Measurements from ENCODE around the gene PLIN1.

The PLIN1 gene

GRCh38 chr15:89671687-89672086, 7.5 kb downstream of the PLIN1 start:
- DNase-seq, result no peak

GRCh38 chr15:89670971-89671560, 8.1 kb downstream of the PLIN1 start:
- no peak for DNase-seq

DNA sequence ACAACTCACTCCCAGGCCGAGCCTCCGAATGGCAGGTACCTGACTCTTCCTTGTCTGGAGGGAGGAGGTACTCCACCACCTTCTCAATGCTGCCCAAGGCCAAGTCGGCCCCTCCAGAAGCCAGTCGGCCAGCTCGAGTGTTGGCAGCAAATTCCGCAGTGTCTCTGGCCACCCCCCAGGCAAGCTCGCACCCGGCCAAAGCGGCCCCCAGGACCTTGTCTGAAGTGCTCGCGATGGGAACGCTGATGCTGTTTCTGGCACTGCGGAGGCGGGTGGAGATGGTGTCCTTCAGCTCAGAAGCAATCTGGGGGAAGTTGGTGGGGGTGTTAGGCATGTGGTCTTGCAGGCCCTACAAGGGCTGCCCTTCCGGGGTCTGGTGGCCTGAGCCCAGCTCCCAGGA, 9.2 kb downstream of the PLIN1 start:
- no peak for DNase-seq

DNA sequence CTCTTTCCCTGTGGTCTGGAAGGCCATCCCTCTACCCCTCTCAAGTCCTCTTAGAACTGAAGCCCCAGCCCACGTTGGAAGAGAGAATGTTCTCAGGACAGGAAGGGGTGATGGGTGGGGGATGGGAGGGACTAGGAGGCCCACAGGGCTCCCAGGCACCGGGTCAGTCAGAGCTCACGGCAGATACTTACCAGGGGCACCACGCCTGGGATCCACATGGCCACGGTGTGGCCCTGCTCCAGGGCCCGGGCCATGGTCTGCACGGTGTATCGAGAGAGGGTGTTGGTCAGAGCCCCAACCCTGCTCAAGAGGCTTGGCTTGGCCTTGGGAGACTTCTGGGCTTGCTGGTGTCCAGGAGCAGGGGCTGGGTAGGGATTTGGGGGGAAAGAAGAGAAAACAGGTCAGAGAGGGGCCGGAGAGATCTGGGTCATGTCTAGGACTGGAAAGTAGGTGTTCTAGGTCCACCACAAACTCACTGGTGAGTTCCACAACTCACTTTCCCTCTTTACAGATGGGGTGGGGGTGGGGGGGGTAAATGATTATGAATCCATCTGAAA, 9.8 kb downstream of the PLIN1 start:
- DNase-seq, result no peak

DNA sequence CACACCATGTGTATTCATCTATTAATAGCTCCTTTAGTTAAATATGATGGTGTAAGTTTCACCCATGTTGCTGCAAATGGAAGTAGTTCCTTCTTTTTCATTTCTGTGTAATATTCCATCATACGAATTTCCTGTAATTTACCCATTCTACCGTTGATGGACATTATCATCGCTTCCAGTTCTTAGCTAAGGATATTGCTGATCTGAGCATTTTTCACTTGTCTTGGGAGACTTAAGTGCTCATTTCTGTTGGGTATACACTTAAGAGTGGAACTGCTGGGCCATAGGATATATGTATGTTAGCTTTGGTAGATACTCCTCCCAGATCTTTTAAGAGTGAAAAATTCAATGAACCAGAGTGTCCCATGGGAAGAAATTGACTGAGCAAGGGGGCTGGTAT, 11.0 kb downstream of the PLIN1 start:
- DNase-seq, result no peak

DNA sequence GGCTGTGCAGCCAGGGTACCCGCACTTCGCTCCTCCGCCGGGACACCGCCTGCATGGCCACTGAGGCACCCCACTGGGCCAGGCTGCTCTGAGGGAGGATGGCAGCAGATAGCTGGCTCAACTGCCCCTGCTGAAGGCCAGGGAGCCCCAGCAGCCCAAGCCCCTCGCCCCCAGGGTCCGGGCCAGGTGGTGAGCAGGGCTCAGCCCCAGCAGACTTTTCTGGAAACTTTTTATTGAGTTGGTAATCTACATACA, 11.5 kb downstream of the PLIN1 start:
- DNase-seq, result no peak

GRCh38 chr15:89666858-89667705, 12.1 kb downstream of the PLIN1 start:
- no peak for DNase-seq

GRCh38 chr15:89666184-89666857, 12.8 kb downstream of the PLIN1 start:
- no peak for DNase-seq

DNA sequence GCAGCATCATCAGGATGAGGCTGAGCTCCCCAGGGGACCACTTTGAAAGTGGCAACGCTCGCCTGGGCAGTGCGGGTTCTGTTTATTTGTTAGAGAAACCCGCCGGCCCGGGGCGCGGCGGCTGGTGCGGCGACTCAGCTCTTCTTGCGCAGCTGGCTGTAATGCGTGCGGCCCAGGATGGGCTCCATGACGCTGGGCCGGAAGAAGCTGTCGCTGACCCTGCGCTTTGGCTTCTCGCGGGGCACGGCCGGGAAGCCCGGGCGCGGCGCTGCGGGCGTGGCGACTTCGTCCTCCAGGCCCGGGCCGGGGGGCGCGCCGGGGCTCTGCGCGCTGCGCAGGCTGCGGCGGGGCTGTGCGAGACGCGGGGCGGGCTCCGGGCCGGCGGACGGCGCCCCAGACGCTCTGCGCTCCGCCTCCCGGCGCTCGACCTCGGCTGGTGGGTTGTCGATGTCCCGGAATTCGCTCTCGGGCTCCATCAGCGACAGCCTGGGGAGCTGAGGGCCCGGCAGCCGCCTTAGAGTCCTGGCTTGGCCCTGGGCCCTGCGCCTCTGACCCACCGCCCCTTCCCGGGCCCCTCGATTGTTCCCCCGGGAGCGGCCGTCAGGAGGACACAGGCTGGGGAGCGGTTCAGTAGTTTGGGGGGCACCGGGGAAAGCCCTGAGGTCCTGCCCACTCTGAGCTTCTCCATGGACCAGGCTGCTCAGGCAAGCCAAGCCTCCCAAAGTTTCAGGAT, 13.6 kb downstream of the PLIN1 start:
- peak; percentile 38 for DNase-seq

- DNase-seq, result no peak
Observed at GRCh38 chr15:89664441-89665350, 14.5 kb downstream of the PLIN1 start.

DNA sequence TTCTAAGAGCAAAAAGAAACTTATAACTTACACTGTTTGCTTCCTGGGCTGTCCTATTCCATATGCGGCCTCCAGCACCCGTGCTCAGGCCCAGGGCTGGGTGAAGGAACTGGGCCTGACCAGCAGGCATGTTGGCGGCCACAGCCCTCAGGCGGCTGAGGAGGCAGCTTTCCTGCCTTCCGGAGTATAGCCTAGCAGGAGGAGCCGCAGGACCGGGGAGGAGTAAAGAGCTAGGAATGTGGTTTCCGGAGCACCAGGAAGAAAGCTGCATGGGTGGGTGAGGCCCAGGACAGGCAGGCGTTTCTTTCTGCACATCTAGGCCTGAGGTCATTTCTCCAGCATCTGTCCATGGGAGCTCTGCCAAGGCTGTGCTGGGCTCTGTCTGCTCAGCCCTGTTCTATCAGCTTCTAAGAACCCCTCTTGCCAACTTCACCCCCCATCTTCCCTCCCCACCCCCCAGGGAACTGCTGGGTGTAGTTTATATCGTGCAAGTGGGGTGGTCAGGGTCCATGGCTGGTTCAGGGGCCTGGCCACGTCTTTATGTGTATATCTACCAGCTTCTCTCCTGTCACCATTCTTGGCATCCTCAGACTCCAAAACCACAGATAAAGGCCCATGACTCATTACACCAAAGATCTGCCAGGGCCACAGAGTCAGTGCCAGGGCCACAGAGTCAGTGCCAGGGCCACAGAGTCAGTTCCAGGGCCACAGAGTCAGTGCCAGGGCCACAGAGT, 16.1 kb downstream of the PLIN1 start:
- no peak for DNase-seq

DNA sequence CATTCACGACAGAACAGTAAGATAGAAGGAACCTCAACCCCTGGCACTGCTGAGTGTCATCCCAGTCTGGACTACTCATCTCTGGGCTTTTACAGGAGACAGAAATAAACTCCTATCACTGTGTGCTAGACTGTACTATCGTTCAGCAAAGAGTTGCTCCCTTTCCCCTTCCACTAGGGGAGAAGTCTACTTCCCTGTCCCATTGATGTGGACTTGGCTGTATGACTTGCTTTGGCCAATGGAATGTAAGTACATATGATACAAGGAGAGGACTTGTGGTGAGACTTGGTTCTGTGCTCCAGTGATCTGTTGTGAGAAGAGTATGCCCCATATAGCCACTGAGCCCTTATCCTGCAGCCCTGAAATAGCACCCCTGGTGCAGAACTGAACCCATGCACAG, 18.6 kb downstream of the PLIN1 start:
- DNase-seq, result no peak

DNA sequence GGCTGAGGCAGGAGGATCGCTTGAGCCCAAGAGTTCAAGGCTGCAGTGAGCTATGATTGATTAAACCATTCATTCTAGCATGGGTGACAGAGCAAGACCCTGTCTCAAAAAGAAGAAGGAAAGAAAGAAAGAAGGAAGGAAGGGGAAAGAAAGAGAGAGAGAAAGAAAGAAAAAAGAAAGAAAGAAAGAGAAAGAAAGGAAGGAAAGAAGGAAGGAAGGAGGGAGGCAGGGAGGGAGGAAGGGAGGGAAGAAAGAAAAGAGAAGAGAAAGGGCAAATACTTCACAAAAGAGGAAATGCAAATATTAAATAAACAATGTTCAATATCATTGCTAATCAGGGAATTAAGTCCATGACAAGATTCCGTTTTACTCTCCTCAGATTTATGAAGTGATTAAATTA, 19.9 kb downstream of the PLIN1 start:
- DNase-seq, result no peak

GRCh38 chr15:89657686-89658200, 21.4 kb downstream of the PLIN1 start:
- no peak for DNase-seq

DNA sequence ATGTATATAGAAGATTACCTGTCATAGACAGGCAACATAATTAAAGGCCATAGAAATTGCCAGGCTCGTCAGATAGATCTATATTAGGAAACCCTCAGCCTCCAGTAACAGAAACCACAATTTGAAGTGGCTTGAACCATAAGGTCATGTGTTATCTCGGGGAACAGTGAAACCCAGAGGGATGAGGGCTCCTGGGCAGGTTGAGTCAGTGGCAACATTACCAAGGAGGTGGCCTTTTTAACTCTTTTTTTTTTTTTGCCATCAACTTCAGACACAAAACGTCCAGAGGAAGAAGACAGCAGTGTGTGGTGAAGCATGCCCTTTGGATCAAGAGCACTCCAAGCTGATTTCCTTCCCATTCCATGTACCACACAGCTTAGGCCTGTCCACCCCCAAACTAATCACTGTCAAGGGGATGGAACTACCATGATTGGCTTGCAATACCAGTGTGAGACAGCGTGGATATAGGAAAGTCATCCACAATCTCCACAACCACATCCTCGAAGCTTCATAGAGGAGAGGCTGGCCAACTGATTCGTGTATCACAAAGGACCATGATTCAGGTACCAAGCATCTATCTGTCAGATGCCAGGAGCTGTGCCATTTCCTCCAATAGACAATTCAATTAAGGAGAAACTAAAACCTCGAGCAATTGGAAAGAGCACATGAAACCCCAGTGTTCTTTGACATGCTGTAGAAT, 22.9 kb downstream of the PLIN1 start:
- no peak for DNase-seq

DNA sequence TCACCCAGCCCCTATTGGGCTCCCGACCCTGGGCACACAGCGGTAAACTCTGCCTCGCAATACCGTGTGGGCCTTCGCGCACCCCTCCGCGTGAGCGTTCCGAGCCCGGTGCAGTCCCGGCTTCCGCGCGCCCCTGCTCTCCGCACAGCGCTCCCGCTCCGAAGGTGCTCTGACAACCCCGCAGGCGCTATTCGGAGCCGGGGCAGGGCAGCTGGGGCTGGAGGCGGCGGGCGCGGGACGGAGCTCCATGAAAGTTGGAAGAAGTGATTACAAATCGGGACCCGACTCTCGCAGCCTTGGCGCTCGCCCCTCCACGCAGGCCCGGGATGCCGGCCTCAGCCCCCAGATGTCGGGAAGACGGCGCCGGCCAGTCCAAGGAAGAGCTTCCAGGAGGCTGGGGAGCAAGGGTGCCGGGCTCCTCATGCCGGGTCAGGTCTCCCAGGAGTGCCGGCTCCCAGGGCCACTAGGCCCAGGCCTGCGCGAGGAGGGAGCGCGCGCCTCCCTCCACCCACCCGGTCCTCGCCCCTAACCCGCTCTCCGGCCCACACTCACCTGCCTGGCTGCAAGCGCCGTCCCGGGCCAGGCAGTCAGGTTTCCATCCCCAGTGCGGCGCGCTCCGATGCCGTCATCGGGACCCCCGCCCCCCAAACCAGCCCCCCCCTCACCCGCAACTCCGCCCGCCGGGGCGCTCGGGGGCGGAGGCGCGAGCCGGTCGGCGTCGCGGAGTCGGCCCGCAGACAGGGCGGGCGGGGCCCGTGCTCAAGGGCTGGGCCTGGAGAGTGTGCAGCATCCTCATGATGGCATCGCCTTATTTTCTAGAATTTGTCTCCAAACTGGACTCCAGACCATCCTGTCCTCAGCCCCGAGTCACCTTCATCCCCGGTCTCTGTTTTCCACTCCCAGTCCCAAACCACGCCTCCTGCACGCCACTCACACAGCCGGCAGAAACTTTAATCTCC, 24.0 kb downstream of the PLIN1 start, which contains the start of gene KIF7:
Gene KIF7, minus strand, starts transcription at position 621 of the 959 bp plus-strand sequence. CDS start 2,537 bp downstream, outside the sequence.
- DNase-seq, result peak; percentile 61

DNA sequence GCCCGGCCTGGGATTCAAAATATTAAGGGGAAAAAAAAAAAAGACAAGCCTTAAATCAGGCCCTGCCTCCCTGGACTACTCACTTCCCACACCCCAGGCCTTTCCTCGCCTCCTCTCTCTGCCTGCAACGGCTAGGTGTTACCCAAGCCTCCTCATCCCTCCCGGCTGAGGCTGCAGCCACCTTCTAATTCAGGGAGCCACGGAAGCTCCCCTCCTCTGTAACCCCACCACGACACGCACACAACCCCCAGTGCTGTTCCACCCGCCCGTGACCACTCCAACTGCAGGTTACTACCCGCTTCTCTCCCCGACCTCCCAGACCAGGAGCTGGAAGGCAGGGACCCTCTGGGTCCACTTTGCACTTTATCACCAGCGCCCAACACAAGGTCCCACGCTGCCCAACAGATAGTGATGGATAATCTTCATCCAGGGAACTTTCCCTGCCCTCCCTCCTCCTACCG, 24.8 kb downstream of the PLIN1 start:
- no peak for DNase-seq

DNA sequence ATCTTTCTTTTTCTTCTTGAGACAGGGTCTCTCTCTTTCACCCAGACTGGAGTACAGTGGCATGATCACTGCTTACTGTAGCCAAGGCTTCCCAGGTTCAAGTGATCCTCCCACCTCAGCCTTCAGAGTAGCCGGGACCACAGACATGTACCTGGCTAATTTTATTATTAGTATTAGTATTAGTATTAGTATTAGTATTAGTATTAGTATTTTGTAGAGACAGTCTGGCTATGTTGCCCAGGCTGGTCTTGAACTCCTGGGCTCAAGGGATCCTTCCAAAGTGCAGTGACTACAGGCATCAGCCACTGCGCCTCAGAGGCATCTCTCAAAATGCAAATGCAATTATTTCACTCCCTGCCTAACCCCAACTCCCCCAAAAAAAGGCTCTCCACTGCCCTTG, 25.6 kb downstream of the PLIN1 start:
- no peak for DNase-seq

DNA sequence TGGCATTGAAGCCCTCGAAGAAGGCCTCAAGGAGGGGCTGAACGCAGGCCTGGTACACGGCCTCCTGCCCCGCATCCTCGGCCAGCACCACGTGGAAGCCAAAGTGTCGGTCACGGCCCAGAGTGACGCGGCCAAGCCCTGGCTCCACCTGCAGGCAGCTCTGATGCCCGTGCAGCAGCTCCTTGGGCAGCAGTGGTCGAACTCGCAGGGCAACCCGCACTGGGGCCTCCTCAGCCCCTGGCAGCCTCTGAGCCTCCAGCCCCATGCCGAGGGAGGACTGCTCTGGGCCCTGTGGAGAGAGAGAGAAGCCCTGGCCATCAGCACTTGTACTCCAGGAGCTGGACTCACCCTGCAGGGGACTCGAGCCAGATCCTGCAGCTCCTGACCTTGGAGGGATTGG, 26.5 kb downstream of the PLIN1 start:
- DNase-seq, result no peak

Measured in NCI-H82 (cell line).